ENCODE measurements around the gene KMT2B.
"Not testable (repeated sequence)": the region's sequence is repeated elsewhere in the genome, so short reads cannot be mapped to it uniquely, and the experiment has no call there.

KMT2B gene

DNA sequence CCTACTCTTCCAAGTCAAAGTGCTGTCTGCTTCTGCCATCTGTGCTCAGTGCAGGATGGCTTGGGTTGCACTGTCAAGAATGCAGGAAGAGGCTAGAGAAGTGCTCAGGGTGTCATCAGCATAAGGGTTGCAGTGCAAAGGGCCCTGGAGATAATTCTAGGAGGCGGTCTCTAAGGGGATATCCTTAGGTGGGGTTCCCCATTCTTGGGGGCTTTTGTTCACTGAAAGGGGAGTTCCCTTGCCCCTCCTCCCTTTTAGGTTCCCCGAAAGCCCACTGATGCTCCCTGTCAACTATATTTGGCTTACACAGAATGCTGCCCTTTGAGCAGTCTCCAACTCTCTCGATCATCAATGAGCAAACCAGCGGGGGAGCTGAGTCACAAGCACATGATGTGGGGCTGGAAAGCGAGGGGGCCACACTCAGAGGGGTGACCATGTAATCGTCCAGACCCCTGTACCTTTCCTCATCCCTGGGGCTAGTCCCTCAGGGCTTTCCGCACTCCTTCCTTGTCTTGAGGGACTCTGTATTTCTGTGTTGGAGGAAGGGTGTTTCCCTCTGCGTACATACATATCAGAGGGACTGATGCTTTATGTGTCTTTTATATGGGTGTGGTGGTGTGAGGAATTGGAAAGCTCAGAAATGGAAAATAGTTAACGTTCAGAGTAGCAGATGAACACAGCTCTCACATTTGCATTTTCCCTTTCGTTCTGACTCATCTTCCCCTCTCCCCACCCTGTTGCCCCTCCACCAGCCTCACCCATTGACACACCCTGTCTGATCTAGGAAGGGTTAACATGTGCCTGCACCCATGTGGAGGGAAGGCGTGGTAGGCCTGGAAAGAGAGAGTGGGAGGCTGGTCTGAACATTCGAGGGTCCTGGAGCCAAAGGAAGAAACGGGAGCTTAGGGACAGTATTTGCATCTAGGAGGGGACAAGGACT is 6.7 kb upstream of the KMT2B start:
- DNase-seq: no peak

DNA sequence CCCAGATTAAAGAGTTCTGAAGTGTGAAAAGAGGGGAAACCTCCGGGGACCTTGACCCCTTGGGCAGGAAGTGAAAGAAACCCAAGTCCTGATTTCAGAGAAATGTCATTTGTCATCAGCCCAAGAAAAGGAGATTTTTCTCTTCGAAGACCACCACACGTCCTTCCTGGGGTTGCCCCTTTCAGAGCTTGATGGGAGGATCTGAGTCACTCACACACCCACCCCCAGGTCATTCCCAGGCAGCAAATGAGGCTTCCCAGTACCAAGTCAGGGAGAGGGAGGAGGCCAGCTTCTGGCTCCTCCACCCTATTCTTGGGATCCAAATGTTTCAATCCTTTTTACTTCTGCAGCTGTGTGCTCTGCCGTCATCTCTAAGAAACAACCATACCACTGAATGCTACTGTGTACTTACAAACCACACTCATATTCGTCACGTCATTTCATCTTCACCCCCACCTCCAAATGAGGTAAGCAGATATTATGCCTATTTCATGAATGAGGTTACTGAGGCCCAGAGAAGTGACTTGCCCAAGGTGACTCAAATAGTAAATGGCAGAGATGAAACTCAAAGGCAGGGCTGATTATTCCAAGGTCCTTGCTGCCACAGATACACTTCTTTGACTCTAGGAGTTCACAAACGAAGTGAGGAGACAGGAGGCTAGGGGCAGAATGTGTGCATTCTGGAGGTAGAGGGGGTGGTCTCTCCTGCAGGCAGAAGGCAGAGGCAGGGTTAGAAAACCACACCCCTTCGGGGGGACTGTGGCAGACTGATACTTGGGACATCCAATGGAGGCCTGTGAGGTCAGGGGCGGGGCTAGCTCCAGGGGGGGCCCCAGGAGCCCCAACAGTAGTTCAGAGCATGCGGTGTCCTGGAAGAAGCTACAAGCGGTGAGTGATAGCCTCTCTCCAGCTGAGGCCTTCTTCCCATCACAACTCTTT is 5.0 kb upstream of the KMT2B start:
- DNase-seq: peak; percentile 24

- no peak for DNase-seq
Observed at GRCh38 chr19:35713506-35713850, 4.3 kb upstream of the KMT2B start.

DNA sequence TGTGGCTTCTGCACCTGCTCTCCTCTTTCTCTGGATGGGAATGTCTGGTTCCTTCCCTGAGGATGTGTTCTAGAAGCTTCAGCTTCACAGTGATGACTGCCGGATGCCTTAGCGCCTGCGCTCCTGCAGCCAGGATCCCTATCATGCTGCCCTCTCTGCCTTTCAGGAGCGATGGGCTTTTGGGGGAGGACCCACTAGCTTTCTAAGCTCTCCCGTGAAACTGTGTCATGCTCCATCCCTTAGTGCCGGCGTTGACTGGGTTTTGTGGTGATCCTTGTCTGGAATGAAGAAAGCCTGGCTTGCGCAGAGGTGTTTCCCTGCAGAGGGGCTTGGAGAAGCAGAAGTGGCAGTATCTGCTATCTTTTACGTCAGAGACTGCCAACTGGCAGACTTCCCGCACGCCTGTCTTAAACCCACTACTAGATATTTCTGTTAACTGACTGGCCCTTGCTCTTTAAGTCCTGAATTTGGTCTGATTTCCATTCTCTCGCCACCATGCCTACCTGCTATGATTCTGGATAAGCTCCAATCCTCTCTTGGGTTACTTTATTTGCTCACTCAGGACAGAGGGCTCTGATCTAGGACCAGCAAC is 3.8 kb upstream of the KMT2B start:
- no peak for DNase-seq

DNA sequence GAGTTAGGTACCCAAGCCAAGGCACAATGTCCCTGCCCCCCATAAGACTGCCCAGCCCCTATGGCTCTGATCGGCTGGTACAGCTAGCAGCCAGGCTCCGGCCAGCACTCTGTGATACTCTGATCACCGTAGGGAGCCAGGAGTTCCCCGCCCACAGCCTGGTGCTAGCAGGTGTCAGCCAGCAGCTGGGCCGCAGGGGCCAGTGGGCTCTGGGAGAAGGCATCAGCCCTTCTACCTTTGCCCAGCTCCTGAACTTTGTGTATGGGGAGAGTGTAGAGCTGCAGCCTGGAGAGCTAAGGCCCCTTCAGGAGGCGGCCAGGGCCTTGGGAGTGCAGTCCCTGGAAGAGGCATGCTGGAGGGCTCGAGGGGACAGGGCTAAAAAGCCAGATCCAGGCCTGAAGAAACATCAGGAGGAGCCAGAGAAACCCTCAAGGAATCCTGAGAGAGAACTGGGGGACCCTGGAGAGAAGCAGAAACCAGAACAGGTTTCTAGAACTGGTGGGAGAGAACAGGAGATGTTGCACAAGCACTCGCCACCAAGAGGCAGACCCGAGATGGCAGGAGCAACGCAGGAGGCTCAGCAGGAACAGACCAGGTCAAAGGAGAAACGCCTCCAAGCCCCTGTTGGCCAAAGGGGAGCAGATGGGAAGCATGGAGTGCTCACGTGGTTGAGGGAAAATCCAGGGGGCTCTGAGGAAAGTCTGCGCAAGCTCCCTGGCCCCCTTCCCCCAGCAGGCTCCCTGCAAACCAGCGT is 3.0 kb upstream of the KMT2B start:
- DNase-seq: no peak

DNA sequence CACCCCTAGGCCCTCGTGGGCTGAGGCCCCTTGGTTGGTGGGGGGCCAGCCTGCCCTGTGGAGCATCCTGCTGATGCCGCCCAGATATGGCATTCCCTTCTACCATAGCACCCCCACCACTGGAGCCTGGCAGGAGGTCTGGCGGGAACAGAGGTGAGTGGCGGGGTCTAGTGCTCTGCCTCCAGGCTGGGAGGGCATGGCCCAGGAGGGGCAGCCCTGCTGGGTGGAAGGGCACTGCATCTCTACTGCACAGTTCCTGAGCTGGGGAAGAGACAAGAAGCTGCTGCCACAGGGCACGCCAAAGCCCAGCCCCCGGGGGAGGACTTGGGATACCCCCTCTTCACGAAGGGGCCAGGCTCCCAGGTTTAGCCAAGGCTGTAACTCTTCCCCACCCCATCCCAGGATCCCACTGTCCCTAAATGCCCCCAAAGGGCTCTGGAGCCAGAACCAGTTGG is 2.4 kb upstream of the KMT2B start:
- DNase-seq: no peak

- peak; percentile 26 for DNase-seq
Observed at GRCh38 chr19:35715981-35716800, 1.6 kb upstream of the KMT2B start.

DNA sequence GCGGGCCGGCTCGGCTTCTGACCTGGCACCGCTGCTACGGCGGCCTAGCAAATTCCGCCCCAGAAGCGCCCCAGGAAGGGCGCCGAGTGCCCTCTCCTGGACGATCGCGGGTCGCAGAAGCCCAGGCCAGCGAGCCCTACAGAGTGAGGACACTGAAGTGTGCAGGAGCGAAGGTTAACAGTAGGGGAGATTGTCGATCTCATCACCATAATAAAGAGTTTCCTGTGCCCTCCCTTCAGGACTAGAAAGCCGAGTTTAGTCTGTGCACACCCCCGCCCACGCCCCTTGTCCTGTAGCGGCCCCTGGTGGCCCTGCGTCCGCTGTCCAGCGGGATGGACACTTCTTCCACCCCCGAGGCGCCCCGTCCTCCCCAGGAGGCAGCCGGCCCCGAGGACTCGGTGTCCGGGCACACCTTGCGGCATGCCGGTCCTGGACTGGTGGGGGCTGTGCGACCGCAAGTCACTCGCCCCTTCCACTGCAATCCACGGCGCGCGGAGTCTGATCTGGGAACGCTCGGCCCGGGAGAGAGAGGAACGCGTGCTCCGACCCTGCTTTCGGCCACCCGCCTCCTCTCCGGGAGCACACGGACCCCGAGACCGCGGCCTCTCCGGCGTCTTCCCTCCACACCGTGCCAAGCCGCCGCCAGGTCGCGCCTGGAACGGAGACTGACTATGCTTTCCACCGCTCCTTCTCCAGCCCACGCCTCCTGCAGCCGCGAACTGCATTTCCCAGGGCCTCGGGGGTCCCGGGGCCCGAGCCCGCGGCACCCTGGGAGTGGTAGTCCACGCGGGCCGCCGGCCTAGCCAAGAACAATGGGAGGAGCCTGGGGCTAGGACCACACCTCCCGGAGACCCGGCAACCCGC is 770 bp upstream of the KMT2B start:
- peak; percentile 99 for DNase-seq

- DNase-seq: peak; percentile 60
Observed at GRCh38 chr19:35718345-35719041, 690 bp downstream of the KMT2B start.

DNA sequence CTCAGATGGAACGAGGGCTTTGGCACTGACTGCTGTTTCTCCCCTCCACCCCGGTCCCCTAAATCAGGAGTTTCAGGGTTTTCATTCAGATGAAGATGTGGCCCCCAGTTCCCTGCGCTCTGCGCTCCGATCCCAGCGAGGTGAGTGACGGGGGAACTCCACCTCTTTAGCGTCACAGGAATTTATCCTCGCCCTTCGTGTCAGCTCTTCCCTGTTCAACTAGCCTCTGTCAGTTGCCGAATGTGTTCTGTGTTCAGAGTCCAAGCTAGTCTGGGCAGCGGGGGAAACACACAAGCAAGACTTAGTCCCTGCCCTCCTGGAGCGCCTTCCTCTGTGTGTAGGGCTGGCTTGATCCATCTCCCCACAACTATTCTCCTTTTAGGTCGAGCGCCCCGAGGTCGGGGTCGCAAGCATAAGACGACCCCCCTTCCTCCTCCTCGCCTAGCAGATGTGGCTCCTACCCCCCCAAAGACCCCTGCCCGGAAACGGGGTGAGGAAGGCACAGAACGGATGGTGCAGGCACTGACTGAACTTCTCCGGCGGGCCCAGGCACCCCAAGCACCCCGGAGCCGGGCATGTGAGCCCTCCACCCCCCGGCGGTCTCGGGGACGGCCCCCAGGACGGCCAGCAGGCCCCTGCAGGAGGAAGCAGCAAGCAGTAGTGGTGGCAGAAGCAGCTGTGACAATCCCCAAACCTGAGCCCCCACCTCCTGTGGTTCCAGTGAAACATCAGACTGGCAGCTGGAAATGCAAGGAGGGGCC is 1.8 kb downstream of the KMT2B start:
- no peak for DNase-seq

DNA sequence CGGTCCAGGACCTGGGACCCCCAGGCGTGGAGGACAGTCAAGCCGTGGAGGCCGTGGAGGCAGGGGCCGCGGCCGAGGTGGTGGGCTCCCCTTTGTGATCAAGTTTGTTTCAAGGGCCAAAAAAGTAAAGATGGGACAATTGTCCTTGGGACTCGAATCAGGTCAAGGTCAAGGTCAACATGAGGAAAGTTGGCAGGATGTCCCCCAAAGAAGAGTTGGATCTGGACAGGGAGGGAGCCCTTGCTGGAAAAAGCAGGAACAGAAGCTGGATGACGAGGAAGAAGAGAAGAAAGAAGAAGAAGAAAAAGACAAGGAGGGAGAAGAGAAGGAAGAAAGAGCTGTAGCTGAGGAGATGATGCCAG is 2.3 kb downstream of the KMT2B start:
- no peak for DNase-seq

- DNase-seq: no peak
Observed at GRCh38 chr19:35720648-35721047, 2.8 kb downstream of the KMT2B start.

GRCh38 chr19:35721374-35721773 is 3.6 kb downstream of the KMT2B start:
- no peak for DNase-seq

GRCh38 chr19:35722461-35722860 is 4.7 kb downstream of the KMT2B start:
- no peak for DNase-seq

DNA sequence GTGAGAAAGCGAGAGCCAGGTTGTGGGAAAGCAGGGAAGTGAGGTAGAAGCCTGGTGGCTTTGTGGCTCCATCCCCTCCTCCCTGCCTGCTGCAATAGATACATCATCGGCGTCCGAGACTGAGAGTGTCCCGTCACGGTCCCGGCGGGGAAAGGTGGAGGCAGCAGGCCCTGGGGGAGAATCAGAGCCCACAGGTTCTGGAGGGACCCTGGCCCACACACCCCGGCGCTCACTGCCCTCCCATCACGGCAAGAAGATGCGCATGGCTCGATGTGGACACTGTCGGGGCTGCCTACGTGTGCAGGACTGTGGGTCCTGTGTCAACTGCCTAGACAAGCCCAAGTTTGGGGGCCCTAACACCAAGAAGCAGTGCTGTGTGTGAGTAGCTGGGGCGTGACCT is 5.1 kb downstream of the KMT2B start:
- no peak for DNase-seq

DNA sequence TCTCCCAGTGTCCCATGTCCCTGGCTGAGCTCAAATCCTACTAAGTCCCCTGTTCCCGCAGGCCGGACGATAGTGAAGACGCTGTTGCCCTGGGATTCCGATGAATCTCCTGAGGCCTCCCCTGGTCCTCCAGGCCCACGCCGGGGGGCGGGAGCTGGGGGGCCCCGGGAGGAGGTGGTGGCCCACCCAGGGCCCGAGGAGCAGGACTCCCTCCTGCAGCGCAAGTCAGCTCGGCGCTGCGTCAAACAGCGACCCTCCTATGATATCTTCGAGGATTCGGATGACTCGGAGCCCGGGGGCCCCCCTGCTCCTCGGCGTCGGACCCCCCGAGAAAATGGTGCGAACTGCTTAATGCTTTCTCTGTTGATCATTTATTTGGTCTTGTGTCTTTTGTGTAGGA is 5.9 kb downstream of the KMT2B start:
- no peak for DNase-seq

DNA sequence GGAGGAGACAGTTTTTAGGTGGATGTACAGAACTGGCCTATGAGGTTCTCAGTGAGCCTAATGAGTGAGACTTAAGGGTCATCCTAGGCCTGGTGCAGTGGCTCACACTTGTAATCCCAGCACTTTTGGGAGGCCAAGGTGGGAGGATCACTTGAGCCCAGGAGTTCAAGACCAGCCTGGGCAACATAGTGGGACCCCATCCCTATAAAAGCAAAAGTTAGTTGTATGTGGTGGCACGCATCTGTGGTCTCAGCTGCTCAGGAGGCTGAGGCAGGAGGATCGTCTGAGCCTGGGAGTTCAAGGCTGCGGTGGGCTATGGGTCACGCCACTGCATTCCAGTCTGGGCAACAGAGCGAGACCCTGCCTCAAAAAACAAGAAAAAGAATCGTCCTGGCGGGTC is 6.3 kb downstream of the KMT2B start:
- DNase-seq: not testable (repeated sequence)

DNA sequence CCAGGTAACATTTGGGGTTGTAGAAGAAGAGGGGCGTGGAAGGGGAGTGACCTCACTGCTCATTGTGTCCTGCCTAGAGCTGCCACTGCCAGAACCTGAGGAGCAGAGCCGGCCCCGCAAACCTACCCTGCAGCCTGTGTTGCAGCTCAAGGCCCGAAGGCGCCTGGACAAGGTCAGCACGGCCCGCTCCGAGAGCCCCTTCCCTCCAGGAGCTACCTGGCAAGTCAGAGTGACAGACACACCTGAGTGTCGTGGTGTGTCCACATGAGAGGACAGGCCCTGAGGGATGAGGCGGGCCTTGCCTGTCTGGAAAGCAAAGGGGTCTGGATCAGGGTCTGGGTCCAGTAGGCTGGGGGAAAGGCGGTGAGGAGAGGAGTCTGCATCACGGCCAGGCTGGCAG is 6.8 kb downstream of the KMT2B start:
- DNase-seq: no peak

DNA sequence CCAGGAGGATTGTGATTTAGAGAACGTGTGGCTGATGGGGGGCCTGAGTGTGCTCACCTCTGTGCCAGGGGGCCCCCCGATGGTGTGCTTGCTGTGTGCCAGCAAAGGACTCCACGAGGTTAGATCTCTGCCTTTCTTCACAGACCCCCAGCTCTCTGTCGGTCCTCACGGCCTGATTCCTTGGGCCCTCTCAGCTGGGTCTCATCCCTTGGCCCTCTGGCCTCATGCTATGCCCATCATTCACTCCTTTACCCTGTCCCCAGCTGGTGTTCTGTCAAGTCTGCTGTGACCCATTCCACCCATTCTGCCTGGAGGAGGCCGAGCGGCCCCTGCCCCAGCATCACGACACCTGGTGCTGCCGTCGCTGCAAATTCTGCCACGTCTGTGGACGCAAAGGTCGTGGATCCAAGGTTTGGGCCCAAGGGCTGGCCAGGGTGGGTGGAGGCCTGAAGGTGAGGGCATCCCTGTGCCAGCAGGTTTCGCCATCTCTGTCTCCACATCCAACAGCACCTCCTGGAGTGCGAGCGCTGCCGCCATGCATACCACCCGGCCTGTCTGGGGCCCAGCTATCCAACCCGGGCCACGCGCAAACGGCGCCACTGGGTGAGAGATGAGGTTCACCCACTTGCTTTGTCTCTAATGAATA is 7.5 kb downstream of the KMT2B start:
- DNase-seq: no peak
